ENCODE measurements around the gene RAD1.

RAD1 gene

DNA sequence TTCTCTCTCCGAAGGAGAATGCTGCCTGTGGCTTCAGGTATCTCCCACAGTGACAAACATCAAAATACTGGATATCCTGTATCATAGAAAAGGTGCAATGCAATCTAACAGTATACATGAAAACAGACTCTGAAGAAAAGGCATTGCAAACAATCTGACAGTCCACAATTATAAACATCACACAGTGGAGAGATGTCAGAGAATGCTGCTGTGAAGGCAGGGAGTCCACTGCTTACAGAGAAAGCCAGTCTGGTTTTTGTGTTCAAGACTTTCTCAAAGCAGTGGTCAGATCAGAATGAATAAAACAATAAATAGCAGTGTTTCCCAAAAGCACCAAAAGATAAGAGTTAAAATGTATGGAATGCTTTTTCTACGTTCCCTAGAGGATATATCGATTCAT is 47.6 kb downstream of the RAD1 start:
- no peak overlapping the region for H3K4me3 ChIP-seq (ENCODE audit: low read depth, low read length)

DNA sequence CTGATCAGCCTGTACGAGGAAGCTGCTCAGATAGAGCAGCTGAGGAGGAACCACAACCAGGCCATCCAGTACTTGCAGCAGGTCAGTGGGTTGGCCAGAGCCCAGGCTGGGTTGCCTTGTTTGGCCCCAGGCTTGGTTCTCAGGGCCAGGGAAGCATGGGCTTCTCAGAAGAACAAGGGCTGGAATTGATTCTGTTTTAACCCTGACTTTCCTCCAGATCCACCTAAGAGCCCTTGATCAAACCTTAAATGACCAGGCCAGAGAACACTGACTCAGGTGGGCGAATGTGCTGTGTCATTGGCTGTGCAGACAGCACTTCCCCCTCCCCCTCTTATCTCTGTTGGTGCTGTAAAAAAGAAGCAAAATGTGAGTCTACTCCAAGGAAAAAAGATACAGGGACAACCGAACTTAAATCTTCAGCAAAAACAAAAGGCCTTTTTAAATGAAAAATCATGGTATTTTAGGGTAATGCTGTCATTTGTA is 48.3 kb downstream of the RAD1 start:
- no peak overlapping the region for H3K4me3 ChIP-seq (ENCODE audit: low read depth, low read length)

DNA sequence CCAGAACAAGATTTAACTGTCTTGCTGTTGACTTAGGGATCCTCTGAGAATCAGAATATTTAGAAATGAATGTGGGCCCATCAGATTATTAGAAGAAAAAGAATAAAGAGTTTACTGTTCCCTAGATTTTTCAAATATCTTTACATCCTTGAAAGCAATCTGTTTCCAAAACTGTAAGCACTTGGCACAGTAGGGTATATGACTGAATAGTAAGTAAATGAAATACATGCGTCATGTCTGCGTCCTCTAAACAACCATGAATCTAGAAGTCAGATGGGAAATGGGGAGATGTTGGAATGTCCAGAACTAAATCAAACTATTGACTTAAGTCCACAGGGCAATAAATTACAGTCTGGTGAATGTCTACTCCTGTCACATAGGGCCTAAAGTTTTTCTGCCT is 50.2 kb downstream of the RAD1 start:
- no peak overlapping the region for H3K4me3 ChIP-seq (ENCODE audit: low read depth, low read length)

DNA sequence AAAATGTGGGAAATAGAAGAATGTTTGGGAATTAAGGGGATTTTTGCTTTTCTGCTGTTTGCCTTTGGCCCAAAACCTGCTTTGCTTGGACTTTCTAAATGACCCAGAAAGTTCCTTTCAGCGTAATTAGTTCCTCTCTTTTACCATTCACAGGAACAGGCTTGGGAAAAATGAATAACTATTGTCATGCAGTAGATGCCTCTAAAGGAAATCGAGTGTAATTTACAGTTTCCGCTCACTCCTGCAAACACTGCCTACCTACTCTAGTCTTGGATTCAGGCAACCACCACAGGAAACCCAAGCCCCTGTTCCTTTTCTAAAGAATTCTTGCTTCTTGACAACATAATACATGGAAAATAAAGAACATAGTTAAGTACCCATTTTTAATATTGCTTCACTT is 51.4 kb downstream of the RAD1 start:
- H3K4me3 ChIP-seq (ENCODE audit: low read depth, low read length) = no peak overlapping the region

GRCh38 chr5:34859253-34859652 is 56.1 kb downstream of the RAD1 start:
- no peak overlapping the region for H3K4me3 ChIP-seq (ENCODE audit: low read depth, low read length)

GRCh38 chr5:34858790-34859189 is 56.5 kb downstream of the RAD1 start:
- H3K4me3 ChIP-seq (ENCODE audit: low read depth, low read length) = no peak overlapping the region

GRCh38 chr5:34857894-34858293 is 57.4 kb downstream of the RAD1 start:
- no peak overlapping the region for H3K4me3 ChIP-seq (ENCODE audit: low read depth, low read length)

- no peak overlapping the region for H3K4me3 ChIP-seq (ENCODE audit: low read depth, low read length)
Measured at GRCh38 chr5:34857161-34857560, 58.1 kb downstream of the RAD1 start.
